PC-9 (cell line): ENCODE results near the gene HYAL1. TPM values are rescaled to one million over a fixed set of nuclear protein-coding genes. Genes with fewer than 3 reads are reported as not detected.
A peak's percentile ranks its signal among the peaks of the same experiment; 100 is the strongest.

Source experiments
- BruUV-seq: library from RNA; stranded (reverse); fragments of 400-500 nt; replicated peaks from 2 replicates; lab custom pipeline; 2021; lab: Mats Ljungman, UMichigan
- CTCF ChIA-PET: fragments of 300-600 bp; sonication (Branson Sonifier 250); formaldehyde crosslinking; loops from one replicate; lab custom pipeline; 2022; ENCODE audit warnings: antibody characterized with exemption; lab: Charles Lee
- POLR2A ChIA-PET: fragments of 300-600 bp; sonication (Branson Sonifier 250); formaldehyde crosslinking; loops from one replicate; lab custom pipeline; 2022; ENCODE audit warnings: antibody characterized with exemption; ENCODE audit not compliant: unreplicated experiment; lab: Charles Lee
- DNase-seq, 2 experiments: peaks; one replicate each; pipeline versions ENCODE4 v3.0.0 to v3.0.0-alpha.2; 2015 to 2022; ENCODE audit warnings: mixed read lengths in 1 of 2
- H2AFZ ChIP-seq: fragments of 200-600 bp; sonication (generic); 2 replicates; pipeline ENCODE4 v1.8.1; 2017; ENCODE audit warnings: antibody characterized with exemption
- H3F3A ChIP-seq: fragments of 200-600 bp; sonication (generic); 2 replicates; pipeline ENCODE4 v1.8.1; 2017; ENCODE audit warnings: antibody characterized with exemption, mild to moderate bottlenecking, low read depth; ENCODE audit not compliant: insufficient read depth
- H3K27ac ChIP-seq: fragments of 200-600 bp; sonication (generic); 2 replicates; pipeline ENCODE4 v1.6.1; 2016; ENCODE audit warnings: mixed run types
- H3K27me3 ChIP-seq: fragments of 200-600 bp; sonication (generic); 2 replicates; pipeline ENCODE4 v1.6.1; 2016; ENCODE audit warnings: low read depth, mixed run types; ENCODE audit not compliant: insufficient read depth
- H3K36me3 ChIP-seq: fragments of 200-600 bp; sonication (generic); 2 replicates; pipeline ENCODE4 v1.6.1; 2016; ENCODE audit warnings: low read depth, mixed run types
- H3K4me1 ChIP-seq: fragments of 200-600 bp; sonication (generic); replicated peaks from 2 replicates; pipeline ENCODE4 v1.6.1; 2016; ENCODE audit warnings: mixed run types; ENCODE audit not compliant: insufficient read depth
- H3K4me2 ChIP-seq: fragments of 200-600 bp; sonication (generic); 2 replicates; pipeline ENCODE4 v1.6.1; 2017; ENCODE audit warnings: mixed run types
- H3K4me3 ChIP-seq: fragments of 200-600 bp; sonication (generic); 2 replicates; pipeline ENCODE4 v1.6.1; 2016; ENCODE audit warnings: mixed run types
- H3K79me2 ChIP-seq: fragments of 200-600 bp; sonication (generic); 2 replicates; pipeline ENCODE4 v1.6.1; 2017; ENCODE audit warnings: low read depth, mixed run types
- H3K9me2 ChIP-seq: fragments of 200-600 bp; sonication (generic); 2 replicates; pipeline ENCODE4 v1.8.1; 2017; ENCODE audit warnings: mild to moderate bottlenecking; ENCODE audit not compliant: insufficient read depth
- H3K9me3 ChIP-seq: fragments of 200-600 bp; sonication (generic); 2 replicates; pipeline ENCODE4 v1.8.1; 2016; ENCODE audit warnings: low read depth; ENCODE audit not compliant: insufficient read depth
- H4K20me1 ChIP-seq: fragments of 200-600 bp; sonication (generic); 2 replicates; pipeline ENCODE4 v1.8.1; 2017; ENCODE audit not compliant: insufficient read depth
- CTCF ChIP-seq: fragments of 200-600 bp; sonication (generic); conservative IDR thresholded peaks from 2 replicates; pipeline ENCODE4 v1.6.1; 2017; ENCODE audit warnings: mixed run types, antibody characterized with exemption, mild to moderate bottlenecking, moderate library complexity
- EZH2 ChIP-seq: fragments of 200-600 bp; sonication (generic); IDR thresholded peaks from 2 replicates; pipeline ENCODE4 v1.8.0; 2017; ENCODE audit warnings: antibody characterized with exemption, low read depth
- intact Hi-C: fragments of 100-400 bp; cut with micrococcal nuclease; formaldehyde crosslinking; loops from one replicate; pipeline ENCODE4 v1.10.0; 2022; ENCODE audit not compliant: unreplicated experiment
- total RNA-seq: library from RNA; stranded (reverse); gene quantifications from 2 replicates; pipeline ENCODE4 v1.2.3, GENCODE V29; 2021

The HYAL1 gene
- total RNA-seq, 1 experiment from 2014 or later: 1.9 TPM

- ChIA-PET POLR2A (interaction anchor here (1.0 kb wide), 1 partner anchor 21 kb away, joined by 5 read pairs; the partner anchor contains the start of genes HYAL3 and NAA80), CTCF (interaction anchor here (0.5 to 1.1 kb wide), 6 partner anchors 18 to 1896 kb away, joined by 3 to 13 read pairs (median 4); partner anchors contain the start of gene HYAL1)
- H3F3A ChIP-seq: peaks cover 34% of the 10 kb centered on the region
- TF ChIP-seq CTCF: no peak
- TF ChIP-seq EZH2: no peak
- peak overlapping the region; percentile 91 for H3K4me2 ChIP-seq
- peak overlapping the region; percentile 91 for H2AFZ ChIP-seq
- H4K20me1 ChIP-seq: peaks cover 7% of the 10 kb centered on the region; the same call in 1 of the 2 replicates
- peaks cover 38% of the 10 kb centered on the region for H3K4me1 ChIP-seq
- peaks cover 7% of the 10 kb centered on the region; the same call in 1 of the 2 replicates for H3K36me3 ChIP-seq
- no peaks in the 10 kb centered on the region for H3K9me3 ChIP-seq
- peak overlapping the region; percentile 83; the same call in 1 of the 2 replicates for H3K27ac ChIP-seq
- no TSS peak for BruUV-seq
- H3K4me3 ChIP-seq: peak overlapping the region; percentile 69
- H3K79me2 ChIP-seq: peaks cover 24% of the 10 kb centered on the region
- H3K27me3 ChIP-seq: no peaks in the 10 kb centered on the region
- intact Hi-C loops: loop anchor here (1.0 kb wide), 1 partner anchor 29 kb away; the partner anchor contains the start of gene IFRD2
- no peaks in the 10 kb centered on the region for H3K9me2 ChIP-seq
- DNase-seq: peak; percentile 40 to 80
These were observed 17.5 kb upstream of the HYAL1 start for GRCh38 chr3:50320853-50321335.

- H4K20me1 ChIP-seq: peaks cover 7% of the 10 kb centered on the region; the same call in 1 of the 2 replicates
- no peaks in the 10 kb centered on the region for H3K9me3 ChIP-seq
- intact Hi-C loops: no loop called here
- H3K36me3 ChIP-seq: peaks cover 7% of the 10 kb centered on the region; the same call in 1 of the 2 replicates
- peak overlapping the region; percentile 69 for H3K4me3 ChIP-seq
- BruUV-seq: no TSS peak
- POLR2A ChIA-PET: no interaction called here
- H2AFZ ChIP-seq: no peak overlapping the region
- CTCF ChIA-PET: no interaction called here
- H3F3A ChIP-seq: peaks cover 41% of the 10 kb centered on the region
- no peaks in the 10 kb centered on the region for H3K9me2 ChIP-seq
- no peak for DNase-seq
- no peaks in the 10 kb centered on the region for H3K27me3 ChIP-seq
- H3K4me2 ChIP-seq: peak overlapping the region; percentile 91
- H3K27ac ChIP-seq: no peak overlapping the region
- no peak for TF ChIP-seq EZH2
- no peak for TF ChIP-seq CTCF
- peaks cover 46% of the 10 kb centered on the region for H3K4me1 ChIP-seq
- peaks cover 29% of the 10 kb centered on the region for H3K79me2 ChIP-seq
These were observed 16.7 kb upstream of the HYAL1 start for GRCh38 chr3:50319894-50320625.

GRCh38 chr3:50319181-50319893 lies 16.0 kb upstream of the HYAL1 start:
- Histone ChIP-seq H3K4me2 (peak overlapping the region; percentile 91), H3K79me2 (peaks cover 32% of the 10 kb centered on the region), H3K36me3 (peaks cover 7% of the 10 kb centered on the region; the same call in 1 of the 2 replicates), H3K4me3 (no peak overlapping the region), H3K27me3 (no peaks in the 10 kb centered on the region), H2AFZ (no peak overlapping the region), H4K20me1 (peaks cover 7% of the 10 kb centered on the region; the same call in 1 of the 2 replicates), H3K9me2 (no peaks in the 10 kb centered on the region), H3K27ac (no peak overlapping the region), H3K4me1 (peaks cover 53% of the 10 kb centered on the region), H3F3A (peaks cover 38% of the 10 kb centered on the region), H3K9me3 (no peaks in the 10 kb centered on the region)
- POLR2A ChIA-PET: no interaction called here
- CTCF ChIA-PET: no interaction called here
- BruUV-seq: no TSS peak
- TF ChIP-seq EZH2 (no peak), CTCF (no peak)
- intact Hi-C loops: no loop called here
- no peak for DNase-seq
